ENCODE measurements around the gene ANKS1A. TPM values are rescaled to one million over a fixed set of nuclear protein-coding genes. Genes with fewer than 3 reads are reported as not detected.
"Not testable (repeated sequence)": the region's sequence is repeated elsewhere in the genome, so short reads cannot be mapped to it uniquely, and the experiment has no call there.

The ANKS1A gene
- total and polyA plus RNA-seq, 2 experiments from 2014 or later: 12.1 to 31.9 TPM

DNA sequence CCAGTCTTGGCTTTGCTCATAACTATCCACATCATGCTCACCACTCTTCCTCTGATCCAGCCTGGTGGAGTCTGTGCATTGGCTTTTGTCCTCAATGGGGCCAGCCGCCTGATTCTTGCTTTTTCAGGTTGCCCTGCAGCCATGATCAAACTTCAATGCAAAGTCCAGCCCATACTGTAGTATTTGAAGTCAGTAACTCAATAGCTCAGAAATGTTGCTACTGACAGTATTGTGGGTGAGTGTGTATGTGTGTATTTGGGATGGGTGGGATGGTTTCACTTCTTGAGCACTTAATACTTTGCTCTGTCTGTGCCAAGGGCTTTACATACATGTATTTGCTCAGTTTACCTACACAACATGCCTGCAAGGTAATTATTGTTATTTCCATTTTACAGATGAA is 10.7 kb downstream of the ANKS1A start:
- not testable (repeated sequence) for H3K9me2 ChIP-seq (ENCODE audit: insufficient read depth); H3K36me3 ChIP-seq (ENCODE audit: insufficient read depth); H3K27me3 ChIP-seq (ENCODE audit: insufficient read depth); H3K27ac ChIP-seq (ENCODE audit: low read depth); H3K4me3 ChIP-seq; DNase-seq (ENCODE audit: low spot score); H3K27me3 Mint-ChIP-seq (ENCODE audit: insufficient read depth, low read depth, poor library complexity); H3K27ac Mint-ChIP-seq; H3K4me1 ChIP-seq (ENCODE audit: insufficient read depth); H2AFZ ChIP-seq; H3K4me3 Mint-ChIP-seq; H3K9me3 Mint-ChIP-seq; ATAC-seq; H3K4me2 ChIP-seq; H3K36me3 Mint-ChIP-seq (ENCODE audit: low read depth); H3F3A ChIP-seq (replicated peaks; ENCODE audit: low read depth)
- peaks cover 17% of the 10 kb centered on the region for H4K20me1 ChIP-seq (replicated peaks; ENCODE audit: insufficient read depth)
- peaks cover 88% of the 10 kb centered on the region for H3K79me2 ChIP-seq (replicated peaks; ENCODE audit: insufficient read depth)
- peaks cover 11% of the 10 kb centered on the region for H3K4me1 Mint-ChIP-seq

DNA sequence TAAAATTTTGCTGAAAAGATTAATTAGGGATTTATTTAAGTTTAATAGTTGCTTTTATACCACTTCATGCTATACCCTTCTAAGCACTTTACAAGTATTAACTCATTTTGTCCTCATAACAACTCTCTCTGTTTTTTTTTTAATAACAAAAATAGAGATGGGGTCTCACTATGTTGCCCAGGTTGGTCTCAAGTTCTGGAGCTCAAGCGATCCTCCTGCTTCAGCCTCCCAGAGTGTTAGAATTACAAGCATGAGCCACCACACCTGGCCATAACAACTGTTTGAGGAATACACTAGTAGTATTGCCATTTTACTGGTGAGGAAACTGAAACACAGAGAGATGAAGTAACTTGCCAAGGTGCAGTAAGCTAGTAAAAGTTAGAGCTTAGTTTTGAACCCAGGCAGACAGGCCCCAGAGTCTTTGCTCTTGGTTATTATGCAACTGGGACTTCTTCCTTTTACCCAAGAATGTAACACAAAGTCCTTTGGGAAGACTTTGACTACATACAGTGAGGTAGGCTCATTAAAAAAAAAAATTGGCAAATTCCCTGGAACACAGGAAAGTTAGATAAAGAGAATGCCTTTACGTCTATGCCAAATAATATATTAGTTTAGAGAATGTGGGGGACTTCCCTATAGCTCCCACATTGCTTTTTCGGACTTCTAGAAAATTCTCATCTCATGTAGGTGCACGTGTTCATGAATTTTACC is 11.4 kb downstream of the ANKS1A start:
- no peaks in the 10 kb centered on the region for H3K27me3 Mint-ChIP-seq (ENCODE audit: insufficient read depth, low read depth, poor library complexity)
- no peaks in the 10 kb centered on the region for H3K9me2 ChIP-seq (ENCODE audit: insufficient read depth)
- H3K4me2 ChIP-seq: no peak overlapping the region
- peaks cover 17% of the 10 kb centered on the region for H4K20me1 ChIP-seq (replicated peaks; ENCODE audit: insufficient read depth)
- H3K4me3 Mint-ChIP-seq: no peak overlapping the region
- DNase-seq (ENCODE audit: low spot score): no peak
- H3K36me3 Mint-ChIP-seq (ENCODE audit: low read depth): no peaks in the 10 kb centered on the region; the same call in 2 of the 3 replicates
- no peaks in the 10 kb centered on the region for H3K27me3 ChIP-seq (ENCODE audit: insufficient read depth)
- H3K79me2 ChIP-seq (replicated peaks; ENCODE audit: insufficient read depth): peaks cover 85% of the 10 kb centered on the region
- no peak for ATAC-seq
- H3K4me1 Mint-ChIP-seq: peaks cover 7% of the 10 kb centered on the region
- H3K4me3 ChIP-seq: no peak overlapping the region
- no peaks in the 10 kb centered on the region; the same call in none of the 2 replicates for H3K4me1 ChIP-seq (ENCODE audit: insufficient read depth)
- H3K36me3 ChIP-seq (ENCODE audit: insufficient read depth): no peaks in the 10 kb centered on the region
- H3K9me3 Mint-ChIP-seq: no peaks in the 10 kb centered on the region; the same call in 2 of the 3 replicates
- H3K27ac Mint-ChIP-seq: no peak overlapping the region
- H3K27ac ChIP-seq (ENCODE audit: low read depth): no peak overlapping the region
- no peaks in the 10 kb centered on the region for H3F3A ChIP-seq (replicated peaks; ENCODE audit: low read depth)
- H2AFZ ChIP-seq: no peak overlapping the region
- TF ChIP-seq EZH2phosphoT487 (IDR thresholded peaks at IDR 0.05; ENCODE audit: unreplicated experiment) (no peak), NANOG (IDR thresholded peaks at IDR 0.05; ENCODE audit: borderline replicate concordance) (no peak), POLR2AphosphoS5 (IDR thresholded peaks at IDR 0.05; ENCODE audit: low read depth) (no peak), EZH2 (IDR thresholded peaks at IDR 0.05; ENCODE audit: low read depth, unreplicated experiment) (no peak), ZNF331 (CRISPR knock-in tag; IDR thresholded peaks at IDR 0.05; ENCODE audit: low read depth) (no peak), CREB1 (CRISPR knock-in tag; IDR thresholded peaks at IDR 0.05; ENCODE audit: low read depth) (no peak), STAT1 (IDR thresholded peaks at IDR 0.05; ENCODE audit: unreplicated experiment) (no peak), CTCF (conservative IDR thresholded peaks at IDR 0.05; ENCODE audit: low read depth in 2 of 2) (no peak), ZNF114 (CRISPR knock-in tag; IDR thresholded peaks at IDR 0.05) (no peak)
- TF ChIP-seq, protein P1, sequence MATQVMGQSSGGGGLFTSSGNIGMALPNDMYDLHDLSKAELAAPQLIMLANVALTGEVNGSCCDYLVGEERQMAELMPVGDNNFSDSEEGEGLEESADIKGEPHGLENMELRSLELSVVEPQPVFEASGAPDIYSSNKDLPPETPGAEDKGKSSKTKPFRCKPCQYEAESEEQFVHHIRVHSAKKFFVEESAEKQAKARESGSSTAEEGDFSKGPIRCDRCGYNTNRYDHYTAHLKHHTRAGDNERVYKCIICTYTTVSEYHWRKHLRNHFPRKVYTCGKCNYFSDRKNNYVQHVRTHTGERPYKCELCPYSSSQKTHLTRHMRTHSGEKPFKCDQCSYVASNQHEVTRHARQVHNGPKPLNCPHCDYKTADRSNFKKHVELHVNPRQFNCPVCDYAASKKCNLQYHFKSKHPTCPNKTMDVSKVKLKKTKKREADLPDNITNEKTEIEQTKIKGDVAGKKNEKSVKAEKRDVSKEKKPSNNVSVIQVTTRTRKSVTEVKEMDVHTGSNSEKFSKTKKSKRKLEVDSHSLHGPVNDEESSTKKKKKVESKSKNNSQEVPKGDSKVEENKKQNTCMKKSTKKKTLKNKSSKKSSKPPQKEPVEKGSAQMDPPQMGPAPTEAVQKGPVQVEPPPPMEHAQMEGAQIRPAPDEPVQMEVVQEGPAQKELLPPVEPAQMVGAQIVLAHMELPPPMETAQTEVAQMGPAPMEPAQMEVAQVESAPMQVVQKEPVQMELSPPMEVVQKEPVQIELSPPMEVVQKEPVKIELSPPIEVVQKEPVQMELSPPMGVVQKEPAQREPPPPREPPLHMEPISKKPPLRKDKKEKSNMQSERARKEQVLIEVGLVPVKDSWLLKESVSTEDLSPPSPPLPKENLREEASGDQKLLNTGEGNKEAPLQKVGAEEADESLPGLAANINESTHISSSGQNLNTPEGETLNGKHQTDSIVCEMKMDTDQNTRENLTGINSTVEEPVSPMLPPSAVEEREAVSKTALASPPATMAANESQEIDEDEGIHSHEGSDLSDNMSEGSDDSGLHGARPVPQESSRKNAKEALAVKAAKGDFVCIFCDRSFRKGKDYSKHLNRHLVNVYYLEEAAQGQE (IDR thresholded peaks at IDR 0.05; ENCODE audit: unreplicated experiment): no peak
- TF ChIP-seq, protein P2, sequence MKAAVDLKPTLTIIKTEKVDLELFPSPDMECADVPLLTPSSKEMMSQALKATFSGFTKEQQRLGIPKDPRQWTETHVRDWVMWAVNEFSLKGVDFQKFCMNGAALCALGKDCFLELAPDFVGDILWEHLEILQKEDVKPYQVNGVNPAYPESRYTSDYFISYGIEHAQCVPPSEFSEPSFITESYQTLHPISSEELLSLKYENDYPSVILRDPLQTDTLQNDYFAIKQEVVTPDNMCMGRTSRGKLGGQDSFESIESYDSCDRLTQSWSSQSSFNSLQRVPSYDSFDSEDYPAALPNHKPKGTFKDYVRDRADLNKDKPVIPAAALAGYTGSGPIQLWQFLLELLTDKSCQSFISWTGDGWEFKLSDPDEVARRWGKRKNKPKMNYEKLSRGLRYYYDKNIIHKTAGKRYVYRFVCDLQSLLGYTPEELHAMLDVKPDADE (IDR thresholded peaks at IDR 0.05): no peak

Data from GM23338 (cell line).